ENCODE data around the gene MMADHC. TPM values are rescaled to one million over a fixed set of nuclear protein-coding genes. Genes with fewer than 3 reads are reported as not detected.
A peak's percentile ranks its signal among the peaks of the same experiment; 100 is the strongest.
"Not testable (repeated sequence)": the region's sequence is repeated elsewhere in the genome, so short reads cannot be mapped to it uniquely, and the experiment has no call there.

MMADHC gene
- total RNA-seq, 1 donor from 2014 or later = 117 TPM

DNA sequence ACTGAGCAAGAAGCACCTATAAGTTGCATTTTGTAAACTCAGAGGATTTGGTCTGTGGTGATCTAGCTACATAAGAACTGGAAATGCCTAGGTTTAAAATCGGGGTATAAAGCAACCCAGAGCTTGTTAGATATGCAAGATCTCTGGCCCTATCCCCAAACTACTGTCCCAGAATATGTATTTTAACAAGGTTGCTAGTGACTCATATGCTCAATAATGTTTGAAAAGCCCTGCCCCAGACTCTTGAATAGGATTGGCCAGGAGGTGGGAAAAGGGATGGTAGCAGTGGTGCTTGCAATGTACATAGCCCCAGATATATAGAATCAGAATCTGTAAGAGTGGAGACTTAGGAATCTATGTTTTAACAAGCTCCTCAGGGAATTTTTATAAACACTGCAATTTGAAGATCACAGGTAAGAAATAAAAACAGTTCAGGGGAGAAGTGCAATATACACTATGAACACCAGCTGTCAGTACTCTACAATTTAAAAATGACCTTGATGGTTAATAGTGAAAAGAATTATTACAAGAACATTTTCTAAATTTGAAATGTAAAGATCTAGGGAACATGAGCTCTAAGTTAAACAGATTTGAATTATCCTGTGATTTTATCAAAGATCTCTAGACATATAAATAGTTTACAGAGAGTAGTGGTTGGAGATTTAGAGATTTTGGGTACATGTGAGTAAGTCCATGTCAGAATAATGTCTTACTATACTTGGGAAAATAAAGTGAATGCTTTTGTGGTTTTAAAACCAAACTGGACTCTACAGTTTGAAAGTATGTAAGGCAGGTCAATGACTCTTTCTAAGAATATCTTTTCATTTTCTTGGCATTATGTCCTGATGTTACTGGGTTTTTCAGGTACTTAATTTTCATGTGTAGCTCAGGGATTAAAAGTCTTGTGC, 7.7 kb upstream of the MMADHC start:
- peak in 1 of 2 donors; percentile 10 for DNase-seq (ENCODE audit: low read depth in 2 of 2)

DNA sequence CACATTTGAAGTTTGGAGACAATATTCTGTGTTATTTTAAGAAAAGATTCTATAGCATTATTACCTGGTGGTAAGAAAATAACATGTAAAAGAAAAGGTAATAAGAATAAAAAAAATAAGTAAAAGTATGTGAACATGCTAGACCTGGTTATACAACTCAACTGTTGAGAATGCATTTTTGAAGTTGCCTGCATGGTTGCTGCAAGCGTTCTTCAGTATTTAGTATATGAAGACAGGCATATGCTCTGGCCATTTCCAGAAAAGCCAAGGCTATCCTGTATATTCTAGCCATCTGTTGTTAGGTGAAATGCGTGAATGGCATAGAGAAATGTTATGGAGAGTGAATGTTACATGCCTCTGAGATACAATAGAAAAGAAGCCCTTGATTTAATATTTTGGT, 6.8 kb upstream of the MMADHC start:
- no peak for DNase-seq (ENCODE audit: low read depth in 2 of 2)

DNA sequence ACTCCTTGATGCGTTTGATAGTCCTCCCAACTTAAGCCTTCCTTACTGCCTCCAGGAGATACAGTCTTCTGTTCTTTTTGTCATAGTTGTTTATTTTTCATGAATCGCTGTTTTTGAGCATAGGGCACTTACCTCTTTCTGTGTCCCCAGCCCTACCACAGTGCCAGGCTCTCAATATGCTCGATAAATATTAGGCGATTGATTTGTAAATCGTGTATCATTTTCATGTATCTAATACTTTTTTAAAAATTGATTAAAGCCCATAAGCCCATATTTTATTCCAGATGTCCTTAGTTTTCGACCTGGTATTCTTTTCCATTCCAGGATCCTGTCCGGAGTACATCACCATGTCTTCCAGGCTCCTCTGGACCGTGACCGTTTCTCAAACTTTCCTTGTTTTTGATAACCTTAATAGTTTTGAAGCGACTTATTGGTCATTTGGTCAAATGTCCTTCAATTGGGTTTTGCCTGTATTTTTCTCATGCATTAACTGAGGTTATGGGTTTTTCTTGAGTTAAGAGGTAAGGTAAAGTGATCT, 444 bp upstream of the MMADHC start:
- DNase-seq (ENCODE audit: low read depth in 2 of 2) = no peak

DNA sequence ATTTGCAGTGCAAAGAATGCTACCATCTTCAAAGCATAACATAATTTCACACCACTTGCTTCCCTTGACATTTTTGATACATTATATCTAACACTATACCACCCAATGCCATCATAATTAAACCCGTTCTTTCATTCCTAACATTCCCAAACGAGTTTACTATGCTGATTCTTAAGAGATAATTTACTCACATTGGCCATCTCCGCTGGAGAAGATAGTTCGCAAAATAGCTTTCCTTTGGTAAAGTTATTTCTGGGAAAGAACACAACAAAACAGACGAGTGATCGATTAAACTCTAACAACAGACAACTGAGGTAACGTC, 716 bp downstream of the MMADHC start:
- no peak for DNase-seq (ENCODE audit: low read depth in 2 of 2)

DNA sequence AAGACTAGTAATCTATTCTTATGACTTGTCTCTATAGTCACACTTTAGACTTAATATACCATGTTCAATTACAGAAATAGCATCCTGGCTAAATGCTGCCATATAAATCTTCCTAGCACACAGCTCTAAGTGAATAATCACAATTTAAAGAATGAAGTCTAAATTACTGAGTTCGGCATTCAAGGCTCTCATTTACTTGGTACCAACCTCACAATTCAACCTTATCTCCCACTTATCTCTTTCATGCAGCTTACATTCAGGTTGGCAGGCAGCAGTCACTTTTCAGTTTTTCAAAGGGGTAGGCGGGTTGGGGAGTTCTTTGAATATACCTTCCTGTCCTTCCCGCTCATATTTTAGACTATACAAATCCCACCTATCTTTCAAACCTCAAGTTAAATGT, 1.5 kb downstream of the MMADHC start:
- DNase-seq (ENCODE audit: low read depth in 2 of 2) = no peak

DNA sequence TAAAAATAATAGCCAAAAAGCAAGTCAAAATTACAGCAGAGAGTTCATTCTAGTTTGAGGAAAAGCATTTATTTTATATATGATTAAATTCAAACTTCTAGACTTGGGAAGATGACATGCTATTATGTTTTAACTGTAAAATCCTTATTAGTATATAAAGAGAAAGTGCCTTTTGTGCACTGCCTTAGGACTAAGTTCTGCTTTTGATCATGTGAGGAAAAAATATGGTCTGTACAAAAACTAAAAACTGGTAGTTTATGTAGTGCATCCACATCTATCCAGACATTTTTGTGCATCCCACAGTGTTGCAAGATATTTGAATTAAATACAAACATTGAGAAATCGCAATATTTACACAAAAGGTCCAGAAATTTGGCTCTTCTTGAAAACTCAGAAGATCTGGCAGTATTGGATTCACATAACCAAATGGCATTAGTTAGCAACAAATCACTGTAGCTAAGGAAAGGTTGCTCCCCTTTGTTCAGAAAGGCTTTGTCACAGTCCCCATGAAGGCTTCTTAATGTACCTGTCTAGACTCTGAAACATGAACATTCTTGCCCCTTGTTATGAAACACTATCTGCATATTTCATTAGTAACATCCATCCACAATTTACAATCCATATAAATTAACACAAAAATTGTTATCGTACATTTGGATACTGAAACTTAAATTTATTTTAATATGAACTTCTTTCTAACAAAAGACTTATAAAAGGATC, 2.2 kb downstream of the MMADHC start:
- no peak for DNase-seq (ENCODE audit: low read depth in 2 of 2)

DNA sequence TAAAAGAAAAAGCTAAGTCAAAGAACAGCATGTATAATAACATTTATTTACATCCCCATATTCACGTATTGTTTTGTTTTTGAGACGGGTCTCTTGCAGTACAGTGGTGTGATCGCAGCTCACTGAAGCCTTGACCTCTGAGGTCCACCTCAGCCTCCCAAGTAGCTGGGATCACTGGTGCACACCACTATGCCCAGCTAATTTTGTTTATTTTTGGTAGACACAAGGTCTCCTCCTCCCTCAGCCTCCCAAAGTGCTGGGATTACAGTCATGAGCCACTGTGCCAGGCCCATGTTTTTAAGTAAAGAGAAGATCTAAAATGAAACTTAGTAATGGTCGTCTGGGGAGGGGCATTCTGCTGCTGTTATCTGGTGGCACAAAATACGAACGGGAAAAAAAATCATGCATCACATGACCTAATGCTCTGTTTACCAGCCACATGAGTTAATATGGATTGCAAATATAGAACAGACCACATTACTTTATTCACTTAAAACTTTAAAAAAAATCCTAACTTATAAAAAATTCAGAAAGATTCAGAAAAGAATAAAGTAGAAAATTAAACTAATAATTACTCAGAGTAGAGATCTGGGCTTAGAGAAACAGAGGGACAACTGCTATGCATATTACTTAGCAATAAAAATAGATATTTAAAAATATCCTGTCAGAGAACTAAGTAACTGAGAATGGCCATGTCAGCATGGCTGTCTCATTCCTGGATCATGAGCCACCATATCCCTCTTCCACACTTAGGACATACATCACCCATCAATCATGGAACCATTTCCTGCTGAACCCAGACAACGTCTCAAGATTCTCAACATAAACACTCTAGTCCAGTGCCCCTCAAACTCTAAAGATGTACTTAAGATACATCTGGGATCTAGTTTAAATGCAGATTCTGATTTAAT, 7.3 kb downstream of the MMADHC start:
- peak in 1 of 2 donors; percentile 58 for DNase-seq (ENCODE audit: low read depth in 2 of 2)

DNA sequence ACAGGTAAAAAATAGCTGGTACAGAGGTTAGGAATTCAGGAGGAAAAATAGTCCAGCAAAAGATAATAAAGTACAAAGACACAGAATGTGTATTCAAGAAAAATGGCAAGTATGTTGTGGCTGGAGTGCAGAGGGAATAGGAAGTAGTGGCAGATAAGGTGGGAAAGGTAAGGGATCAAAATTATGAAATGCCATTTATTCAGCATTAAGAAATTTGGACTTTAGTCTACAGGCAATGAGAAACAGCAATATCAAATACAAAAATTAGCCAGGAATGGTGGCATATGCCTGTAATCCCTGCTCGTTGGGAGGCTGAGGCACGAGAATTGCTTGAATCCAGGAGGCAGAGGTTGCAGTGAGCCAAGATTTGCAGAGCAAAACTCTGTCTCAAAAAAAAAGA, 10.3 kb downstream of the MMADHC start:
- DNase-seq (ENCODE audit: low read depth in 2 of 2) = no peak

DNA sequence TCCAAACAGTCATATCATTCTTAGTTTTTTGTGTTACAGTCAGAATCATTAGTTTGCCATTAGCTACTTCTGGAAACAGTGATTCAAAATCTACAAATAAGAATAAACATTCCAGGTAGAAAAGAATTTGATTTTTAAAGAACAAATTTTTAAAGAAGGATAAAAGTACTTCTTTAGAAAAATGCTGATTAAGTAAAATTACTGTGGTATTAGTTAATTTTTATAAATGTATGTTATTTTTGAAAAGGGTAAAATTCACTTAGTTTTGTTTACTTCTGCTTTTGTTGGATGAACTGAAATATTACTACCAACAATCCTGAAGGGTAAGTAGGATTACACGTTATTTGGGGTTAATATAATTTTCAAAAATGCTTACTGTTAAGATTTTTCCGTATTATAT, 11.8 kb downstream of the MMADHC start:
- DNase-seq (ENCODE audit: low read depth in 2 of 2) = no peak

DNA sequence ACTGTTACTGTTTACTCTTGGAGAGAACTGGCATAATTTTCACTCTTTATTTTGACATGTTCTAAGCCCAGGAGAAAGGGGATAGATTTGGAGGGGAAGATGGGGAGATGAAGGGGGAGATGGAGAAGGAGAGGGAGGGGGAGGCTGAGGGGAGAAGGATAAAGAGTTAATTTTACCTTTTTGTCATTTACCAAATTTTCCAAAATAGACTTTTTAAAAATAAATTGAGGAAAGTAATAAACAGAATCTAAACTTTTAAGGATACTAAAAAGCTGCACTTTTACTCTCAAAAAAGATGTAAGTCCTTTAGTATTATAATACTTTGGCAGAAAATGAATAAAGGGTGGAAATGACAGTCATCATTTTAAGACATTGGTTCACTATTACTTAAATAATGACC, 12.3 kb downstream of the MMADHC start:
- DNase-seq (ENCODE audit: low read depth in 2 of 2) = no peak

DNA sequence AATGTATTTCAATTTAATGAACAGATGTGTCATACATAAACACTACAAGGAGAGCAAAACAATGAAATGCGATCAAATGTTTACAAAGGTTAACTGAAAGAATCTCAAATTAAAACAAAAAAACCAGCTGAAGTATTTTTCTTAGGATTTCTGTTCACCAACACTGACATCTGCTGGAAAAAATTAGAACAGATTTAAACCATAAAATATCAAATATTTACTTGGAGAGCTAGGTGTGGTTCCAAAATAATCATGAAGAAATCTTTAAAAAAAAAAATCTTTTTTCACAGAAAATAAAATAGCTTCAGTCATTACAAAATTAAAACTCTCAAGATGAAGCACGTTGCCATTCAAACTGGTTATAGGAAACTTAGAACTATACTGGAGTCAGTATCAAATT, 13.8 kb downstream of the MMADHC start:
- peak in 1 of 2 donors; percentile 27 for DNase-seq (ENCODE audit: low read depth in 2 of 2)

DNA sequence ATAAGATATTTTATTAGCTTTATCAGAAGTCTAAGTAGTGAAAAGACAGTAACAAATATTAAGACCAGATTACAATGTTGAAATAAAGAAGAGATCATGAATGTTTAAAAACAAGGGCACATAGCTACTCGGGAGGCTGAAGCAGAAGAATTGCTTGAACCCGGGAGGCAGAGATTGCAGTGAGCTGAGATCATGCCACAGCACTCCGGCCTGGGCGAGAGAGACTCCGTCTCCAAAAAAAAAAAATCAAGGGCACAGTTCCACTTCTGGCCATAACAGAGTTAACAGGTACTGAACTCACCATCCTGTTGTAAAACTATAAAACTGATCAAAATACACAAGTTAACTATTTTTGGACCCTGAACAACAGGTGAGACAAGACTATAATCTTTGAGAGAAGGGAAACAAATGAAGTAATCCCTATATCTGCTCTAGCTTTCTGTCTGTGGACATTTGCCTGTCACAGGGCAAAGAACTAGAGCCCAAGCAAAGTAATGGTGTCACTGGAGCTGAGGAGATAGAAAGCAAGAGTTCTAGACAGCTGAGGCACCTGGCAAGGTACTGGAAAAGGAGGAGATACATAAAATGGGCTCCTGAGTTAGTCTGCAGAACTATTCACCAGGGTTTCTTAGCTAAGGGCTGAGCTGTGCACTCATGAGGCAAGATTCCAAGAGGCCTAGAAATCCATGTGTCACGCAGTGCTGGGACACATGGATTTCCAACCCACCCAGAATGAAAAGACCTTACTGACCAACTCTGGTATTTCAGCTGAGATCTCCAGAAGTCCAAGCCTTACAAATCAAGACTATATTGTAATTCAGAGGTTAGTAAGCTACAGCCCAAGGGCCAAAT, 15.2 kb downstream of the MMADHC start:
- no peak for DNase-seq (ENCODE audit: low read depth in 2 of 2)

DNA sequence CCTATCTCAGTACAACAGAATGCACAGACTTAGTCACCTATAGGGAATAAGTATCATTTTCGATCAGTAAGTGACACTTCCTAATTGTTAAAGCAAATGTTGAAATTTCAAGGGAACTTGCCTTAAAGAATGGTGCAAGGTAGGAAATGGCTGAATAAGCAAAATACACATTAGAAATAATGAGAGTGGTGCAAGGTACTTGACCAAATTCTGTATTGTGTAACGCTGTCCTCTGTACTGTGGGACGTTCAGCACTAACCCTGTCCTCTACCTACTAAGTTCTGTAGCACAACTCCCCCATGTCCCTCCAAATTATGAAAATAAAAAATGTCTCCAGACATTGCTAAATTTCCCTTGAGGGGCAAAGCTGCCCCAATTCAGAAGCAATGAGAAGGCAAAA, 19.4 kb downstream of the MMADHC start:
- DNase-seq (ENCODE audit: low read depth in 2 of 2) = no peak

DNA sequence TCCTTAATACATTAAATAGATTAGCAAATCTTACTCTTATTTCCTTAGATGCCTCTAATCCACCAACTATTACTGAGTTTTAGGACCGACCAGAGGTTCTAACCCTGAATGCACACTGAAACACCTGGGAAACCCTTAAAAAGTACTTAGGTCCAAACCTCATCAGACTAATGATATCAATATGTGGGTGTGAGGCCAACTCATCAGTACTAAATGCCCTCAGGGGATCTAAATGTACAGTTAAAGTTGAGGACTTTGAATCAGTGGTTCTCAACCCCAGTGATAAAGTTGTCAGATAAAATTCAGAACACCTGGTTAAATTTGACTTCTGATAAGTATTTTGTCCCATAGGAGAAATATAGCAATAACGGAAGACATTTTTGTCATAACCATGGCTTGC, 20.9 kb downstream of the MMADHC start:
- no peak for DNase-seq (ENCODE audit: low read depth in 2 of 2)

DNA sequence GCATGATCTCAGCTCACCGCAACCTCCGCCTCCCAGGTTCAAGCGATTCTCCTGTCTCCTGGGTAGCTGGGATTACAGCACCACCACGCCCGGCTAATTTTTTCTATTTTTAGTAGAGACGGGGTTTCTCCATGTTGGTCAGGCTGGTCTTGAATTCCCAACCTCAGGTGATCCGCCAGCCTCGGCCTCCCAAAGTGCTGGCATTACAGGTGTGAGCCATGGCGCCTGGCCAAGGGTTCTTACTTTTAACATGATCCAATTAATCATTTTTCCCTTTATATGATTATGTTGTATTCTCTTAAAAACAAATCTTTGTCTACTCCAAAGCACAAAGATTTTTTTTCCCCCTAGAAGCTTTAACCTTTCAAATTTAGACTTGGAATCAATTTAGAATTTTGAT, 21.9 kb downstream of the MMADHC start:
- DNase-seq (ENCODE audit: low read depth in 2 of 2) = not testable (repeated sequence)

DNA sequence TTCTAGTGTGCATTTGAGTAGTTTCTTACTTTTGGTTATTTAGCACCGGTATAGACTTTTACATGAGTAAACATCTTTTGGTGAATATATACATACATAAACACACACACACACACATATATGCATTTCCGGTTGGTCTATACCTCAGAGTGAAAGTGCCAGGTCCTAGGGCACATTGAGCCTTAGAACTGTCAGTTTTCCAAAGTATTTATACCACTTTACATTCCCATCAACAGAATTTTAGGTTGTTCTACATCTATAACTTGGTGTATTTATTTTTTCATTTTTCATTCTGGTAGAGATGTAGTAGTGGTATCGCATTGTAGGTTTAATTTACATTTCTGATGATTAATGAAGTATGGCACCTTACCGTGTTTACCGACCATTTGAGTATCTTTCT, 22.6 kb downstream of the MMADHC start:
- DNase-seq (ENCODE audit: low read depth in 2 of 2) = no peak

DNA sequence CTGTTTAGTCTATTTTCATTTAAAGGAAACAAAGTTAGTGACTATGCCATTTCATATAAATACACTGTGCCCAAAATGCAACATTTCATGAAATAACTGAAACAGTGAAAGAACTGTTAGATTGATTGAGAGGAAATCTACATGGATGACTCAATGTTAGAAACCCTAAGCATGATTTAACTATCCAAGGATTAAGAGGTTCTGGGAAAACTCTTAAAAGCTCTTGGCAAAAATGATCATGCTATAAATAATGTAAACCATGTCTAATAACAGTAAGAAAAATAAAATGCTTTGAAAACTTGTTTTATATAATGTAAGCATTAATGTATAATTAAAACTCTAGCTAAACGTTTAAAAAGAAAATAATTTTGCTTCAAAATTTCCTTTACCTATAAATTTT, 23.5 kb downstream of the MMADHC start:
- no peak for DNase-seq (ENCODE audit: low read depth in 2 of 2)

DNA sequence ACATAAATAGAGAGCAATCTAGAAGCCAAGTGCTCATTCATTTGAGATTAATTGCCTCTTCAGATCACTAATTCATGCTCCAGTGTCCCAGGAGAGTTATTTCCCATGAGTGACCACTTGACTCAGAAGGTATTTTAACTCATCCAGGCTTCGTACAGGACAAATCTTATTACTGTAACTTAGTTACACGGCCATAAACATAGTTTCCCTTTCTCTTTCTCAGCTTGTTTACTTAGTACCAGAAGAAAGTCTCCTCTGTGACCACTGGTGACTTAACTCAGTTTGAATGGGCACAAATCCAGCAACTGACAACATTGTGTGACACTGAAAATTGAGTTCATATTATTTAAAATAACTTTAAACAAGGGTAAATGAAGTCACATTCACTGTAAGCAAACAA, 25.3 kb downstream of the MMADHC start:
- peak in 1 of 2 donors; percentile 71 for DNase-seq (ENCODE audit: low read depth in 2 of 2)

DNA sequence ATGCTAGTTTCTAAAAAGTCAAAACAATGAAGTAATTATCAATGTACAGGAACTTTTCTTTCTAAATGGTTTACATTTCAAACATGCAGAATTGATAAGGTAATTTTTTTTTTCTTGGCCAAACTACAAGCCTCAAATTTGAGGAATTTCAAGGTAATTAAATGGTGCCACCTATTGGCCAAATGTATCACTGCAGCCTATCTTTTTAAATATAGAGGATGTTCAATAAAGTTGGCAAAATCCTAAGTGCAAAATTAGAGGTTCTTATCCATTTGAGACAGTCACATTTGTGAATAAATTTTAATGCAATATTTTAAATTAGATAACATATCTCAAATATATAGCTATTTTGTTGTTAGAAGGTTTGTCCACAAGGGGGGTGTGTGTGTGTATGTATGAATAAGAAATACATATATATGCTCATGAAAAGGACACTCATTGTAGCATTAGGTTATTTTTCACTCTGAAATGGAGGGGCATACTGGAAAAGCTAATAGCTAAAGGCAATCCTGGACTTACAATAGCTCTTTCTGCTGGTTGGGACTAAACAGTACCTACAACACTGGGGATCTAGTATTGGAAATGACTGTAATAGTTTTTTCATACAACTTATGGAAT, 26.2 kb downstream of the MMADHC start:
- peak; percentile 28 to 55 for DNase-seq (ENCODE audit: low read depth in 2 of 2)

DNA sequence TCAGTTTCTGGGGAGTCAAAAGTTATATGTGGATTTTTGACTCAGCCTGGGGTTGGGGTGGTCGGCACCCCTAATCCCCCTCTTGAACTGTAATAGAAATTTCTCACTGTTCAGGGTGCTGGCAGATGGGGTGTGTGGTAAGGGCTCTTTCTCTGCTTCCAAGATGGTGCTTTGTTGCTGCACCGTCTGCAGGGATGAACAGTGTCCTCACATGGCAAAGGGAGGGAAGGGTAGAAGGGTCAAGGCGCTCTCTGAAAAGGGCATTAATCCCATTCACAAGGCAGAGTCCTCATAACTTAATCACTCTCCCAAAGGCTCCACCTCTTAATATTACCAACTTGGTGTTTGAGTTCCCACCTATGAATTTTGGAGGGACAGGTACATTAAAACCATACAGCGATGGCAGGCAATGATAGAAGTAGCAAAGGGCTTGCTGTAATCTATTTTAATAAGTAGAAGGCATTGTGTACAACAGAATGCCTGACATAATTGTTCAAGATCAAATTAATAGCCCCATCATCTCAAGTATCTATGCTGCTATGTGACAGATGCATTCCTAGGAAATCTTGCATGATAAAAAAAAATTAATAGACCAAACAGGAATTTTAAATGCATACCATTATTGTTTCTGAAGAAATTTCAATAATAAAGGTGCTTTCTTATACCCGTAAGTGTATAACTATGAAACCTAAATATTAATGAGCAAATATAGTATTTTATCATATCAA, 28.1 kb downstream of the MMADHC start:
- DNase-seq (ENCODE audit: low read depth in 2 of 2) = no peak
